Smooth muscle cell of the pulmonary artery (primary cell): ENCODE results near the gene OR51B4. TPM values are rescaled to one million over a fixed set of nuclear protein-coding genes. Genes with fewer than 3 reads are reported as not detected.

Experiments
- total RNA-seq: library from RNA; depleted of rRNA; stranded (reverse); fragments of >200 nt; gene quantifications from 2 replicates; pipeline ENCODE4 v1.2.3, GENCODE V29; 2014

Gene OR51B4, protein sequence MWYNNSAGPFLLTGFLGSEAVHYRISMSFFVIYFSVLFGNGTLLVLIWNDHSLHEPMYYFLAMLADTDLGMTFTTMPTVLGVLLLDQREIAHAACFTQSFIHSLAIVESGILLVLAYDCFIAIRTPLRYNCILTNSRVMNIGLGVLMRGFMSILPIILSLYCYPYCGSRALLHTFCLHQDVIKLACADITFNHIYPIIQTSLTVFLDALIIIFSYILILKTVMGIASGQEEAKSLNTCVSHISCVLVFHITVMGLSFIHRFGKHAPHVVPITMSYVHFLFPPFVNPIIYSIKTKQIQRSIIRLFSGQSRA
- total RNA-seq: 0.20 TPM in 1 of 2 replicates, not detected in the other

DNA sequence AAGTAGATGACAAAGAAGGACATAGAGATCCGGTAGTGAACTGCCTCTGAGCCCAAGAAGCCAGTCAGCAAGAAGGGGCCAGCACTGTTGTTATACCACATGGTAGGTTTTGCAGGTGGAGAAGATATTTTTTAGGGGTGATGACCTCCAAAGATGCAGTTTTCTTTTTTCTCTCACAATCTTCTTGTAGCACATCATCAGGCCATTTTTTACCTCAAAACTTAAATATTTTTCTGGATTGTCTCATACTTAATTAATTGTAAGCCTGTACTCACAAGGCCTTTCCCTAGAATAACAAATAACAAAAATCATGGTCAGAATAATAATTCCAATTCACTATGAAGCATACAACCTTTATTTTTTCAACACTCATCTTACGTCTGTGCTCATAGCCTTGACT lies at the start of gene OR51B4:
Gene OR51B4, minus strand, starts transcription at position 101 of the 400 bp plus-strand sequence. Its CDS starts 0 bp downstream, at position 101.

DNA sequence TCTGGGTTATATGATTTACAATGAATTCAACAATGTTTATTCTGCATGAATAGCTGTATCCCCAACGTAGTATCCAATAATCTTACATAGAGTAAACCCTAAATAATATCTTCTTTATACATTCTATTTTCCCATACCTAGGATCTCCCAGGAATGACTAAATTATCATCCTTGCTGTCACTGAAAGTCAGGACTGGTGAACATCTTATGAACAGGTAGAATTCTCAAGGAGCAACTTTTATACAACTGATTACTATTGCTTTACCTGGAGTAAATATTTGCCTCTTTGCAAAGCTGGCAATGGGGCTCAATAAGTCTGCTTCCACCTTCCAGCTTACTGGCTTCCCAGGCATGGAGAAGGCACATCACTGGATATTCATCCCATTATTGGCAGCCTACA lies 49.5 kb upstream of the OR51B4 start, which contains the start of gene OR51B6:
Gene OR51B6, plus strand, starts transcription at position 301 of the 400 bp plus-strand sequence. Its CDS starts 0 bp downstream, at position 301.

DNA sequence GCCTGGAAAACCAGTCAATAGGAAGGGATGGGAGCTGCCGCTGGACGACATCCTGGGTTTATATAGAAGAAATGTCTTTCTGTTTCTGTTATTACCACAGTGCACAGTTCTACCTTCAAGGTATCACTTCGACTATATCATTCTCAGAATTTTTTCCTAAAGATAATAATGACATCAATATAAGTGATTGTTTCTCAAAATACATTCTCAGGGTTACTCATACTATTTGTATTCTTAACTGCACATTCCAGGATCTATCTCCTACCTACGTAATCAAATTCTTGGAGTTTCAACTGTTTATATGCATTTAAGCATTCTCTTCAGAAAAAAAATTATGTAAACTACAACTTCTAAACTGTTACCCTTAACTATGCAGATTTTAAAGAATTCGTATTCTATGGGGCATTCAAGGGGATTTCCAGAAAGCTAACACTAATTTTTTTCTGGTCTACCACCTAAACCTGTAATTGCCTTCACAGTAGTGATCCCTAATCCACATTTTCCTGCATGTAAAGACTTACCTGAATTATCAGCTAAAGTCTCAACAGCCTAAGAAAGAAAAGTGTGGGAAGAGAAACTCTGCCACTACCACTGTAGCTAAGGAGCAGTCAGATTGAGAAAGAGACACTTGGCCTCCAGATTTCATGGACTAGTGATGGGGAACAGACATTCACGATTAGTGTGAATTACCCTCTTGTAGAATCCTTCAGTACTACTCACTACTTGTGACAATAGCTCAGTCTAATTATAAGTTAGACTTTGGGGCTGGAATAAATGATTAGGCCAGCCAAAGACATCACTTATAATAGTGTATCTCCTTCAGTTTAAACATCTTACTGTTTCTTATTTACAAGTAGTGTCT lies 42.0 kb upstream of the OR51B4 start, which contains the start of gene OR51B5:
Gene OR51B5, minus strand, starts transcription at position 51 of the 862 bp plus-strand sequence. Its CDS starts 0 bp downstream, at position 51.

DNA sequence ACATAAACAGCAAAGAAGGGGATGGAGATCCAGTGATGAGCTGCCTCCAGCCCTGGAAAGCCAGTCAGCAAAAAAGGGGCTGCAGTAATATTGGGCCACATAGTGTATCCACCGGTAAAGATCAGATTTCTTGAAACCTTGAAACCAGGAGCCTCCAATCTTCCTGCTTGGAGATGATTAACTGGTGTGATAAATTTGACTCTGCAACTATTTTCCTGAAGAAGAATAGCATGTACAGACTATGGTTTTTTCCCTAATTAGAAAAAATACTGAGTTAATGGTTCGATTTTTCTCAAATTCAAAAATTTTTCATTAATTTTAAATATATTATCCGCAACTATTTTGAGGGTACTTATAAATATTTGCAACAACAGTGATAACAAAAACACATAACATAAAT lies 22.5 kb upstream of the OR51B4 start, which contains the start of gene OR51B2:
Gene OR51B2, minus strand, starts transcription at position 101 of the 400 bp plus-strand sequence. Its CDS starts 0 bp downstream, at position 101.

DNA sequence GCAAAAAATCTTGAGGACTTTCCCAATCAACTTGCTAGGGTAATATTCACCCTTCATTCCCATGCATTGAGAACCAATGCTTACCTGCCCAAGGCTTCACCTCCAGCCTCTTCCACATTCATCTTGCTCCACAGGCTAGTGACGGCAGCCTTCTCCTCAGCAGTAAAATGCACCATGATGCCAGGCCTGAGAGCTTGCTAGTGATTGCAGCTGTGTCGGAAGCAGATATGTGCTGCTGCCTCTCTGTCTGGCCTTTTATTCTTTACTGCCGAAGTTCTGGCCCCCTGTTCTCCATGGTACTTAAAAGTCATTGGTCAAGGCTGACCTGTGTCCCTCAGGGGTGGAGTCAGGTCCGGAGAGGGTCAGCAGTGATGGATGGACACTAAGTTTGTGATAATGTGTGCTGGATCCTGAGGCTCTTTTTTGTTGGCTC lies 32.0 kb downstream of the OR51B4 start, which contains the start of gene HBE1:
Gene HBE1, minus strand, starts transcription at position 231 of the 433 bp plus-strand sequence. Its CDS starts 55 bp downstream, at position 176.

DNA sequence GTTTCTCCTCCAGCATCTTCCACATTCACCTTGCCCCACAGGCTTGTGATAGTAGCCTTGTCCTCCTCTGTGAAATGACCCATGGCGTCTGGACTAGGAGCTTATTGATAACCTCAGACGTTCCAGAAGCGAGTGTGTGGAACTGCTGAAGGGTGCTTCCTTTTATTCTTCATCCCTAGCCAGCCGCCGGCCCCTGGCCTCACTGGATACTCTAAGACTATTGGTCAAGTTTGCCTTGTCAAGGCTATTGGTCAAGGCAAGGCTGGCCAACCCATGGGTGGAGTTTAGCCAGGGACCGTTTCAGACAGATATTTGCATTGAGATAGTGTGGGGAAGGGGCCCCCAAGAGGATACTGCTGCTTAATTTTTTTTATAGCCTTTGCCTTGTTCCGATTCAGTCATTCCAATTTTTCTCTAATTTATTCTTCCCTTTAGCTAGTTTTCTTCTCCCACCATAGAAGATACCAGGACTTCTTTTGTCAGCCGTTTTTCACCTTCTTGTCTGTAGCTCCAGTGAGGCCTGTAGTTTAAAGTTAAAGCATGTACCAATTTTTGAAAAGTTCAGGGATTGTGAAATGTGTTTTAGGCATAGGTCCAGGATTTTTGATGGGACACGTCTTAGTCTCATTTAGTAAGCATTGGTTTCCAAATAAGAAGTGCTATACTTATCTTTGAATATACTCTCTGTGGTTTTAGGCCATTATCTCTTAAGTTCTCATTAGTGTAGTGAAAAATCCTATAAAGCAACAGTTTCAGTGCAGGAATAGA lies 46.9 kb downstream of the OR51B4 start, which contains the start of gene HBG2:
Gene HBG2, minus strand, starts transcription at position 136 of the 768 bp plus-strand sequence. Its CDS starts 53 bp downstream, at position 83.

Other genes starting within 250 kb of the OR51B4 start
- not detected in 2 replicates for gene OR52E2, start 242.3 kb downstream of the OR51B4 start, total RNA-seq
- not detected in 2 replicates for gene OR52E1, start 232.4 kb downstream of the OR51B4 start, total RNA-seq
- gene OR52A5, start 163.6 kb downstream of the OR51B4 start, total RNA-seq: not detected in 2 replicates
- not detected in 2 replicates for gene OR52A1, start 147.2 kb downstream of the OR51B4 start, total RNA-seq
- not detected in 2 replicates for gene OR51V1, start 101.3 kb downstream of the OR51B4 start, total RNA-seq
- not detected in 2 replicates for gene HBB, start 74.9 kb downstream of the OR51B4 start, total RNA-seq
- gene HBD, start 67.5 kb downstream of the OR51B4 start, total RNA-seq: 0.33 and 0.36 TPM in 2 replicates
- not detected in 2 replicates for gene HBG1, start 52.1 kb downstream of the OR51B4 start, total RNA-seq
- not detected in 2 replicates for gene HBG2, start 47.2 kb downstream of the OR51B4 start, total RNA-seq
- gene HBE1, start 32.0 kb downstream of the OR51B4 start, total RNA-seq: not detected in 2 replicates
- 0.13 TPM in 2 replicates for gene OR51B2, start 22.4 kb upstream of the OR51B4 start, total RNA-seq
- 0.13 and 0.17 TPM in 2 replicates for gene OR51B5, start 41.6 kb upstream of the OR51B4 start, total RNA-seq
- gene OR51B6, start 49.6 kb upstream of the OR51B4 start, total RNA-seq: not detected in 2 replicates
- not detected in 2 replicates for gene OR51M1, start 81.9 kb upstream of the OR51B4 start, total RNA-seq
- gene OR51Q1, start 120.2 kb upstream of the OR51B4 start, total RNA-seq: not detected in 2 replicates
- not detected in 2 replicates for gene OR51I1, start 139.6 kb upstream of the OR51B4 start, total RNA-seq
- not detected in 2 replicates for gene OR51I2, start 147.4 kb upstream of the OR51B4 start, total RNA-seq
- gene OR52D1, start 186.7 kb upstream of the OR51B4 start, total RNA-seq: not detected in 2 replicates
- 0.10 and 0.26 TPM in 2 replicates for gene UBQLN3, start 208.0 kb upstream of the OR51B4 start, total RNA-seq
- 0.23 and 0.33 TPM in 2 replicates for gene UBQLNL, start 214.8 kb upstream of the OR51B4 start, total RNA-seq
- 0.91 and 0.99 TPM in 2 replicates for gene OR52H1, start 246.6 kb upstream of the OR51B4 start, total RNA-seq